Astrocyte of the spinal cord (primary cell): ENCODE results near the gene SGMS2.

Source experiments
- DNase-seq: peaks from one replicate; pipeline ENCODE4 v3.0.0; 2011; ENCODE audit warnings: low read depth, low spot score
- H3K4me3 ChIP-seq: 2 replicates; pipeline ENCODE4 v1.5.1; 2011; ENCODE audit warnings: low read depth, mild to moderate bottlenecking, low read length, moderate library complexity
- CTCF ChIP-seq: IDR thresholded peaks from 2 replicates; pipeline ENCODE4 v1.5.1; 2012; ENCODE audit warnings: low read depth, mild to moderate bottlenecking, low read length, inconsistent platforms
- in situ Hi-C: cut with HindIII; loops from 2 replicates; pipeline ENCODE4 v1.10.0; 2017; ENCODE audit warnings: low sequenced_read_pairs

The SGMS2 gene

GRCh38 chr4:107793996-107794395, 30.7 kb upstream of the SGMS2 start:
- DNase-seq, result no peak
- no peak overlapping the region for H3K4me3 ChIP-seq
- no peak for TF ChIP-seq CTCF
- in situ Hi-C loops, result no loop called here

DNA sequence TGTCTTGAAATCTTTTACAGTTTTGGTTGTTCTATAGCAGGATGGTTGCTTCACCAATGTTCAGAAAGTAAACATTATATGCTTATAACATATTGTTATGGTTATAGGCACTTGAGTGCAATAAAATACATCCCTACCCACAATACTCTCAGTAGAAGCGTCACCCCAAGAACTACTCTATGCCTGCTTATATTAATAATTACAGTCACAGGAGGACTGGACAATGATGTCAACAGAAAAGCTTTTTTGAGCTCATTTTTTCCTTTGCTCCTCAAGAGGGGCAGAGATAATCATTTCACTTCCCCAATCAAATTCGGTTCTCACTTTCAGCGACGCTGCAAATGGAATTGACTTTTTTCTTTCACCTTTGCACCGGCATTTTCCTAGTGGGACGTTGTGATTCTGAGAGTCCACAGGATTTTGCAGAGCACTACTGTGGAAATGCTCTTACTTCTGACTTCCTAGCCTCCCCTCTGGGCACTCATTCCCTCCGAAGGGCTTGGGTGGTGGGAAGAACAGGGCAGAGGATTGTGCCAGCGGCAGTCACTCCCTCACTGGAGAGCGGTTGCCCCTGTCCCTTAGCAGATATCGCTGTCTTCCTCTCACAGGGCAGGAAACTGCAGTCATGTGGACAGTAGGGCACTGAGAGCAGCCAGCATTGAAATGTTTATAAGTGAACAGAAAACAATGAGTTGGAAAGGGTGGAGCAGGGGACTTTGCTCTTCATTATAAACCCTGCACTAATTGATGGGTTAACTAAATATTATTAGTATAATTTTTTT, 24.9 kb upstream of the SGMS2 start:
- H3K4me3 ChIP-seq, result no peak overlapping the region
- in situ Hi-C loops, result no loop called here
- no peak for DNase-seq
- no peak for TF ChIP-seq CTCF

DNA sequence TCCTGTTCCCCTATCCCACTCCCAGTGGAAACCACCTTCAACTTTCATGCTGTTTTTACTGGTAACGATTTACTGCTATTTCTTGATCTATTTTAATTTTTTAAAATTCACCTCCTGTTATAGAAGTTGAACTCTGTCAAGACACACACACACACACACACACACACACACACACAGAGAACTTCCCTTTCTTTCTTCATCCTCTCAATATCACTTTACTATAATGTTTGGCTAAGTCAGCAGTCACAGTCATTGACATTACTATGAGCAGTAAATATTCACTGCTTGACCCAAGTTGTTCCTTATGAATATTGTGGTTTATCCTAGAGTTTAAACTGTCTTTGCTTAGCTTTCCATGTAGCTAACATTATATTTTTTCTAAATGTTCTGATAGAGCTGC, 24.0 kb upstream of the SGMS2 start:
- TF ChIP-seq CTCF, result no peak
- no peak for DNase-seq
- in situ Hi-C loops, result no loop called here
- no peak overlapping the region for H3K4me3 ChIP-seq

- TF ChIP-seq CTCF, result no peak
- H3K4me3 ChIP-seq, result no peak overlapping the region
- peak; percentile 79 for DNase-seq
- in situ Hi-C loops, result no loop called here
These were observed 22.9 kb upstream of the SGMS2 start for GRCh38 chr4:107801766-107802211.

DNA sequence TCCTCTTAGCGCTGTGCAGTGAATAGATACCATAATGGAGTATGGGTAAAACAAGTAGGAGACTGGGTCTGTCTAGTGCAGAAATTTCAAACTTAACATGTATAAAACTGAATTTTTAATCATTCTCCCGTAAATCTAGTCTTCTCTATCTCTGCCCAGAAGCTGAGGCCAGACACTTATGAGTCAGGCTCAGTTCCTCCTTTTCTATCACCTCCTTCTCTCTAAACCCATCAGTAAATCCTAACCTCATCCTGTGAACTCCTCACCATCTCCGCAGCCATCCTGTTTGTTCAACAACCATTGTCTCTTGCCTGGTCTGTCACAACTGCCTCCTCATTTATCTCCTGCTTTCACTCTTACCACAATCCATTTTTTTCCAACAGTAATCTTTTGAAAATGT, 19.8 kb upstream of the SGMS2 start:
- no peak for TF ChIP-seq CTCF
- in situ Hi-C loops, result no loop called here
- H3K4me3 ChIP-seq, result no peak overlapping the region
- DNase-seq, result no peak

DNA sequence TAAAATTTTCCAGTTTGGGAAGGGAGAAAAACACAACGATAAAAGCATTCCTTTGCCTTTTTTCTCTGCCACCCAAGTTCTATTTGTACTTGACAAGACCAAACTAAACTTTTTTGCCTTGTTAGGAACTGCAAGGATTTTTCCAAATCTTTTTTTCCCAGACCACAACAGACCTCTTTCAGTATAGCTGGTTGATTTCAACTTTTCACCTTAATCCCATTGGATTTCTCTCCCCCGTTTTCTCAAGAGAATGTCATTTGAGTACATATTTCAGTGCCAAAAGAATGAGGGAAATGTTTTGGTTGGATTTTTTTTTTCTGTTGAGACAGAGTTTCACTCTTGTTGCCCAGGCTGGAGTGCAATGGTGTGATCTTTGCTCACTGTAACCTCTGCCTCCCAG, 18.5 kb upstream of the SGMS2 start:
- H3K4me3 ChIP-seq, result no peak overlapping the region
- in situ Hi-C loops, result no loop called here
- no peak for TF ChIP-seq CTCF
- DNase-seq, result no peak

- DNase-seq, result no peak
- in situ Hi-C loops, result no loop called here
- TF ChIP-seq CTCF, result no peak
- no peak overlapping the region for H3K4me3 ChIP-seq
These were observed 16.2 kb upstream of the SGMS2 start for GRCh38 chr4:107808572-107808971.
